CD4-positive, alpha-beta memory T cell (primary cell): ENCODE data around the gene CELSR2. TPM values are rescaled to one million over a fixed set of nuclear protein-coding genes. Genes with fewer than 3 reads are reported as not detected.

Source experiments
- CTCF ChIA-PET: fragments of 350-600 bp; sonication (Branson Sonifier 250); formaldehyde crosslinking; loops from one replicate; lab custom pipeline; 2021; ENCODE audit warnings: inconsistent platforms; ENCODE audit not compliant: partially characterized antibody; lab: Charles Lee
- POLR2A ChIA-PET: fragments of 350-600 bp; sonication (Branson Sonifier 250); formaldehyde crosslinking; loops from one replicate; lab custom pipeline; 2021; ENCODE audit not compliant: partially characterized antibody; lab: Charles Lee
- DNase-seq, 5 donors: peaks; one replicate each; pipeline versions ENCODE4 v3.0.0 to v3.0.0-alpha.2; 2020 to 2022; ENCODE audit warnings: mixed read lengths in 1 of 5
- H3K27ac ChIP-seq: one replicate; pipeline ENCODE4 v1.7.0; 2013; ENCODE audit warnings: low read depth, low read length
- H3K27me3 ChIP-seq: 2 replicates; pipeline ENCODE4 v1.7.0; 2013; ENCODE audit warnings: mild to moderate bottlenecking, low read length, moderate library complexity; ENCODE audit not compliant: insufficient read depth
- H3K36me3 ChIP-seq: 2 replicates; pipeline ENCODE4 v1.7.0; 2013; ENCODE audit warnings: mild to moderate bottlenecking, low read length, moderate library complexity; ENCODE audit not compliant: insufficient read depth
- H3K4me1 ChIP-seq: 2 replicates; pipeline ENCODE4 v1.7.0; 2013; ENCODE audit warnings: mild to moderate bottlenecking, low read length, moderate library complexity; ENCODE audit not compliant: insufficient read depth
- H3K4me3 ChIP-seq, 2 donors: one replicate each; pipeline ENCODE4 v1.7.0; 2013; ENCODE audit warnings: low read length in 2 of 2, mild to moderate bottlenecking in 1 of 2
- H3K9me3 ChIP-seq, 2 donors: one replicate each; pipeline ENCODE4 v1.7.0; 2013; ENCODE audit warnings: low read length in 2 of 2, control low read depth in 1 of 2; ENCODE audit not compliant: control insufficient read depth in 1 of 2
- H3K27ac Mint-ChIP-seq, 7 donors: one replicate each; pipeline ENCODE4 v1.8.0; 2020 to 2021; ENCODE audit warnings: mixed read lengths in 7 of 7, mild to moderate bottlenecking in 6 of 7, inconsistent platforms in 3 of 7, moderate library complexity in 3 of 7
- H3K27me3 Mint-ChIP-seq, 2 donors: one replicate each; pipeline ENCODE4 v1.8.0; 2020 to 2021; ENCODE audit warnings: mixed read lengths in 2 of 2
- H3K36me3 Mint-ChIP-seq, 2 donors: one replicate each; pipeline ENCODE4 v1.8.0; 2020 to 2021; ENCODE audit warnings: mixed read lengths in 2 of 2, inconsistent platforms in 1 of 2, mild to moderate bottlenecking in 1 of 2
- H3K4me1 Mint-ChIP-seq, 4 donors: one replicate each; pipeline ENCODE4 v1.8.0; 2020 to 2021; ENCODE audit warnings: mixed read lengths in 4 of 4, mild to moderate bottlenecking in 1 of 4
- H3K4me3 Mint-ChIP-seq, 8 donors: one replicate each; pipeline ENCODE4 v1.8.0; 2020 to 2021; ENCODE audit warnings: mixed read lengths in 8 of 8, mild to moderate bottlenecking in 7 of 8, moderate library complexity in 6 of 8, inconsistent platforms in 3 of 8
- H3K9me3 Mint-ChIP-seq, 8 donors: one replicate each; pipeline ENCODE4 v1.8.0; 2020 to 2021; ENCODE audit warnings: mixed read lengths in 8 of 8, mild to moderate bottlenecking in 5 of 8, inconsistent platforms in 3 of 8, moderate library complexity in 1 of 8
- intact Hi-C: fragments of 100-400 bp; cut with micrococcal nuclease; formaldehyde crosslinking; loops from one replicate; pipeline ENCODE4 v1.15.1; 2023
- polyA plus RNA-seq, 2 donors: library from polyadenylated mRNA; unstranded; fragments of 300-500 nt; fragmentation: Illumina TruSeq; gene quantifications; one replicate each; pipeline ENCODE4 v1.2.3, GENCODE V29; 2021
- total RNA-seq, 2 experiments: library from RNA; stranded (reverse); gene quantifications; one replicate each; pipeline ENCODE4 v1.2.3, GENCODE V29; 2021

Gene CELSR2
- total and polyA plus RNA-seq, 4 experiments from 2014 or later = 0.52 to 3.1 (median 2.6) TPM; not detected in 1

- Mint-ChIP-seq H3K4me1 (peaks cover 0 to 2% (median 0%) of the 10 kb centered on the region in 4 donors), H3K27ac (no peak overlapping the region), H3K4me3 (no peak overlapping the region), H3K27me3 (no peaks in the 10 kb centered on the region), H3K36me3 (no peaks in the 10 kb centered on the region), H3K9me3 (no peaks in the 10 kb centered on the region)
- H3K36me3 ChIP-seq = no peaks in the 10 kb centered on the region
- H3K27me3 ChIP-seq = no peaks in the 10 kb centered on the region
- intact Hi-C loops = no loop called here
- ChIA-PET CTCF (interaction anchor here (0.8 to 1.1 kb wide), 2 partner anchors 220 to 263 kb away, joined by 3 to 4 read pairs; no protein-coding TSS in a partner anchor), POLR2A (no interaction called here)
- H3K4me1 ChIP-seq = no peaks in the 10 kb centered on the region
- DNase-seq = no peak
- H3K4me3 ChIP-seq = no peak overlapping the region
- H3K27ac ChIP-seq = no peak overlapping the region
- H3K9me3 ChIP-seq = no peaks in the 10 kb centered on the region
Measured at GRCh38 chr1:109269212-109269980, 20.1 kb downstream of the CELSR2 start.

DNA sequence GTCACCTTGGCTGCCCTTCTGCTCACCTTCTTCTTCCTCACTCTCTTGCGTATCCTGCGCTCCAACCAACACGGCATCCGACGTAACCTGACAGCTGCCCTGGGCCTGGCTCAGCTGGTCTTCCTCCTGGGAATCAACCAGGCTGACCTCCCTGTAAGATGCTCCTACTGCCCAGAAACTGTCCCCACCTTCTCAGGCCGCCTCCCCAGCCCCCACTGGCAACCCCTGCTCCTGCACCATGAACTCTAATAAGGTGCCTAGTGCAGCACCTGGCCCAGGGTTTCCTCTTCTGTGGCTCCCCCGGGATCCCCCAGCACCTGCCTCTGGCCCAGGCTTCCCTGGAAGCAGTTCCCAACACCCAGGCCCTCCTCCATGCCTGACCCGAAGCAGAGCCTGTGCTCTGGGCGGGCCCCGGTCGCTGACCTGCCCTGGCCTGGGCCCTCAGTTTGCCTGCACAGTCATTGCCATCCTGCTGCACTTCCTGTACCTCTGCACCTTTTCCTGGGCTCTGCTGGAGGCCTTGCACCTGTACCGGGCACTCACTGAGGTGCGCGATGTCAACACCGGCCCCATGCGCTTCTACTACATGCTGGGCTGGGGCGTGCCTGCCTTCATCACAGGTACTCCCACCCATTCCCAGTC is 20.8 kb downstream of the CELSR2 start:
- no peaks in the 10 kb centered on the region for H3K9me3 Mint-ChIP-seq

DNA sequence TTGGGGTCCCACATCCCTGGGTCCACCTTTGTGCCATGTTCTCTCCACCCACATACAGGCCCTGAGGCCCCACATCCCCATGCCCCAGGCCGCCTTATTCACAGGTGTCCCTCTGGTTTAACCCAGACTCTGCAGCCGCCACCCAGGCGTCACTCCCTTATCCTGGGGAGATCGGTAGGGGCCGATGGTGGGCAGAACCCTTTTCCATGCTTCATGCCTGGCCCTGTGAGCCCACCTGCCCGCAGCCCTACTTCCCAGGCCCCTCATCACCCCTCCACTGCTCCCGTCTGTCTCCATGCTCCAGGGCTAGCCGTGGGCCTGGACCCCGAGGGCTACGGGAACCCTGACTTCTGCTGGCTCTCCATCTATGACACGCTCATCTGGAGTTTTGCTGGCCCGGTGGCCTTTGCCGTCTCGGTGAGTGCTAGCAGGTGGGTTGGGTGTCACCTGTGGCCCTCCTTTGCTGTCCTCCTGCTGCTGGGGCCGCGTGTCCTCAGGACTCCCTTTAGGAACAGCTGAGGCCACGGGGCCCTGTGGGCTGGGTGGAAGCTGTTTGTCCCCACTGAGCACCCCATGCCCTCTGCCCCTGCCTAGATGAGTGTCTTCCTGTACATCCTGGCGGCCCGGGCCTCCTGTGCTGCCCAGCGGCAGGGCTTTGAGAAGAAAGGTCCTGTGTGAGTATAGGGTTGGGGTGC is 21.4 kb downstream of the CELSR2 start:
- Histone ChIP-seq H3K4me3 (no peak overlapping the region), H3K36me3 (no peaks in the 10 kb centered on the region), H3K27ac (no peak overlapping the region), H3K9me3 (no peaks in the 10 kb centered on the region), H3K27me3 (no peaks in the 10 kb centered on the region), H3K4me1 (no peaks in the 10 kb centered on the region)
- POLR2A ChIA-PET = no interaction called here
- intact Hi-C loops = no loop called here
- Mint-ChIP-seq H3K27me3 (no peaks in the 10 kb centered on the region), H3K4me3 (no peak overlapping the region), H3K36me3 (no peaks in the 10 kb centered on the region), H3K4me1 (peaks cover 0 to 2% (median 0%) of the 10 kb centered on the region in 4 donors), H3K27ac (no peak overlapping the region), H3K9me3 (no peaks in the 10 kb centered on the region)
- CTCF ChIA-PET = interaction anchor here (0.6 kb wide), 1 partner anchor 16 kb away, joined by 3 read pairs; no protein-coding TSS in a partner anchor
- DNase-seq = no peak

More for the DNA sequence above, 20.8 kb downstream of the CELSR2 start:
- H3K27ac ChIP-seq = no peak overlapping the region
- ChIA-PET CTCF (no interaction called here), POLR2A (no interaction called here)
- intact Hi-C loops = no loop called here
- H3K36me3 ChIP-seq = no peaks in the 10 kb centered on the region
- H3K27me3 ChIP-seq = no peaks in the 10 kb centered on the region
- no peaks in the 10 kb centered on the region for H3K27me3 Mint-ChIP-seq
- no peak for DNase-seq
- no peaks in the 10 kb centered on the region for H3K9me3 ChIP-seq
- no peak overlapping the region for H3K4me3 ChIP-seq
- H3K4me1 Mint-ChIP-seq = peaks cover 0 to 2% (median 0%) of the 10 kb centered on the region in 4 donors
- H3K27ac Mint-ChIP-seq = peak overlapping the region in 1 of 7 donors; percentile 6
- no peak overlapping the region for H3K4me3 Mint-ChIP-seq
- no peaks in the 10 kb centered on the region for H3K36me3 Mint-ChIP-seq
- H3K4me1 ChIP-seq = no peaks in the 10 kb centered on the region

DNA sequence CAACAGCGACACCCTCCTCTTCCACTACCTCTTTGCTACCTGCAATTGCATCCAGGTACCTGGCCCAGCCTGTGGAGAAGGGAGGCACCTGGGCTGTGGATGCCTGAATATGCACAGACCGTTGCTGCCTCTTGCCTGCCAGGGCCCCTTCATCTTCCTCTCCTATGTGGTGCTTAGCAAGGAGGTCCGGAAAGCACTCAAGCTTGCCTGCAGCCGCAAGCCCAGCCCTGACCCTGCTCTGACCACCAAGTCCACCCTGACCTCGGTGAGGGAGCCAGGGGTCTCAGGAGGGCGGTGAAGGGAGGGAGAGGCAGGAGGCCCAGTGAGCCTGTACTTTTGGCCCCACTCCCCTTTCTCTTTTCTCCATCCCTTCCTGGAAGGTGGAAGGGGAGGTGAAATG is 22.1 kb downstream of the CELSR2 start:
- Histone ChIP-seq H3K27me3 (no peaks in the 10 kb centered on the region), H3K4me1 (no peaks in the 10 kb centered on the region), H3K4me3 (no peak overlapping the region), H3K36me3 (no peaks in the 10 kb centered on the region), H3K27ac (no peak overlapping the region), H3K9me3 (no peaks in the 10 kb centered on the region)
- DNase-seq = no peak
- no peaks in the 10 kb centered on the region for H3K9me3 Mint-ChIP-seq
- POLR2A ChIA-PET = no interaction called here
- intact Hi-C loops = no loop called here
- CTCF ChIA-PET = interaction anchor here (0.6 to 0.8 kb wide), 2 partner anchors 15 to 261 kb away, joined by 3 read pairs; no protein-coding TSS in a partner anchor
- no peaks in the 10 kb centered on the region for H3K27me3 Mint-ChIP-seq
- no peak overlapping the region for H3K27ac Mint-ChIP-seq
- H3K36me3 Mint-ChIP-seq = no peaks in the 10 kb centered on the region
- H3K4me1 Mint-ChIP-seq = peaks cover 0 to 2% (median 0%) of the 10 kb centered on the region in 4 donors
- H3K4me3 Mint-ChIP-seq = no peak overlapping the region

- Histone ChIP-seq H3K9me3 (no peaks in the 10 kb centered on the region), H3K27ac (no peak overlapping the region), H3K4me3 (no peak overlapping the region), H3K36me3 (no peaks in the 10 kb centered on the region), H3K27me3 (no peaks in the 10 kb centered on the region), H3K4me1 (peaks cover 1% of the 10 kb centered on the region)
- DNase-seq = no peak
- no peaks in the 10 kb centered on the region for H3K36me3 Mint-ChIP-seq
- intact Hi-C loops = no loop called here
- H3K27me3 Mint-ChIP-seq = no peaks in the 10 kb centered on the region
- peaks cover 0 to 4% (median 0%) of the 10 kb centered on the region in 4 donors for H3K4me1 Mint-ChIP-seq
- no peak overlapping the region for H3K4me3 Mint-ChIP-seq
- ChIA-PET CTCF (interaction anchor here (0.8 kb wide), 1 partner anchor 261 kb away, joined by 3 read pairs; no protein-coding TSS in a partner anchor), POLR2A (no interaction called here)
- H3K9me3 Mint-ChIP-seq = no peaks in the 10 kb centered on the region
- peak overlapping the region in 1 of 7 donors; percentile 35 for H3K27ac Mint-ChIP-seq
Measured at GRCh38 chr1:109272021-109272799, 22.9 kb downstream of the CELSR2 start.

DNA sequence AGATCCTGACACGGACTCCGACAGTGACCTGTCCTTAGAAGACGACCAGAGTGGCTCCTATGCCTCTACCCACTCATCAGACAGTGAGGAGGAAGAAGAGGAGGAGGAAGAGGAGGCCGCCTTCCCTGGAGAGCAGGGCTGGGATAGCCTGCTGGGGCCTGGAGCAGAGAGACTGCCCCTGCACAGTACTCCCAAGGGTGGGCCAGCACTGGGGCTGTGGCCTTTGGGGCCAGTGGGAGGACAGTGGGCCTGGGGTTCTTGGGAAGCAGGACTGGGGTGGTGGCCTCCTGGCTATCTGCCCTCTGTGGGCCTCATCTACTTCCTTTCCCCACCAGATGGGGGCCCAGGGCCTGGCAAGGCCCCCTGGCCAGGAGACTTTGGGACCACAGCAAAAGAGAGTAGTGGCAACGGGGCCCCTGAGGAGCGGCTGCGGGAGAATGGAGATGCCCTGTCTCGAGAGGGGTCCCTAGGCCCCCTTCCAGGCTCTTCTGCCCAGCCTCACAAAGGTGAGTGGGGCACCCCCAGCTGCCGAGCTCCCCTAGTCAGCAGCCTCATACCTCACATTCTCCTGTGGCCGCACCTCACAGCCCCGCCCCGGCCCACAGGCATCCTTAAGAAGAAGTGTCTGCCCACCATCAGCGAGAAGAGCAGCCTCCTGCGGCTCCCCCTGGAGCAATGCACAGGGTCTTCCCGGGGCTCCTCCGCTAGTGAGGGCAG is 23.6 kb downstream of the CELSR2 start:
- intact Hi-C loops = no loop called here
- Mint-ChIP-seq H3K4me1 (peaks cover 0 to 5% (median 0%) of the 10 kb centered on the region in 4 donors), H3K9me3 (no peaks in the 10 kb centered on the region), H3K27ac (no peak overlapping the region), H3K4me3 (no peak overlapping the region), H3K36me3 (no peaks in the 10 kb centered on the region), H3K27me3 (no peaks in the 10 kb centered on the region)
- H3K9me3 ChIP-seq = no peaks in the 10 kb centered on the region
- ChIA-PET CTCF (no interaction called here), POLR2A (no interaction called here)
- no peak overlapping the region for H3K4me3 ChIP-seq
- peaks cover 4% of the 10 kb centered on the region for H3K4me1 ChIP-seq
- no peak overlapping the region for H3K27ac ChIP-seq
- DNase-seq = no peak
- H3K27me3 ChIP-seq = no peaks in the 10 kb centered on the region
- no peaks in the 10 kb centered on the region for H3K36me3 ChIP-seq
